H1 (cell line): ENCODE data around the gene MMP8. TPM values are rescaled to one million over a fixed set of nuclear protein-coding genes. Genes with fewer than 3 reads are reported as not detected.

ENCODE experiments used
- ATF2 ChIP-seq: IDR thresholded peaks from 2 replicates; pipeline ENCODE4 v1.6.1; 2012; ENCODE audit warnings: low read length, inconsistent platforms
- ATF3 ChIP-seq: IDR thresholded peaks from 2 replicates; pipeline ENCODE4 v1.6.1; 2011; ENCODE audit warnings: low read depth, mild to moderate bottlenecking, low read length; ENCODE audit not compliant: insufficient read depth
- BACH1 ChIP-seq: IDR thresholded peaks from 2 replicates; pipeline ENCODE4 v1.6.1; 2012; ENCODE audit warnings: low read length, improper control_type of control experiment
- EZH2 ChIP-seq: fragments of 200-600 bp; sonication (generic); IDR thresholded peaks from 2 replicates; pipeline ENCODE4 v1.7.1; 2012; ENCODE audit warnings: low read depth, mild to moderate bottlenecking, moderate library complexity, low read length, inconsistent platforms; ENCODE audit not compliant: severe bottlenecking
- SP1 ChIP-seq: IDR thresholded peaks from 2 replicates; pipeline ENCODE4 v1.6.1; 2011; ENCODE audit warnings: low read depth, low read length
- USF2 ChIP-seq: IDR thresholded peaks from 2 replicates; pipeline ENCODE4 v1.6.1; 2011; ENCODE audit warnings: low read length, improper control_type of control experiment
- polyA plus RNA-seq, 7 experiments: library from polyadenylated mRNA; depleted of rRNA in 3 of 7; stranded (reverse) in 5 of 7; unstranded in 2 of 7; fragments of >200 nt in 5 of 7; fragments of 200-250 nt in 2 of 7; gene quantifications; 1 replicate in 5 of 7; 2 replicates in 1 of 7; 4 replicates in 1 of 7; pipeline versions ENCODE4 v1.2.1 to v1.2.3, GENCODE V29; 2011 to 2013; ENCODE audit warnings: missing spikeins in 2 of 7, mixed read lengths in 2 of 7
- total RNA-seq: library from RNA; stranded (reverse); fragmentation: NEBNext Ultra II Directional; extraction: Animal tissue kit (Norgen Biotek cat#: 25700); gene quantifications from 2 replicates; pipeline ENCODE4 v1.2.1, GENCODE V29; 2021

Gene MMP8
- total and polyA plus RNA-seq, 2 of the 8 experiments (the other 6 are each of a cell fraction or from before 2014, with no cell fraction given) = not detected

GRCh38 chr11:102719620-102720277 is 5.0 kb downstream of the MMP8 start (continued):
- TF ChIP-seq BACH1 (no peak), EZH2 (no peak), ATF2 (no peak), ATF3 (no peak), SP1 (no peak), USF2 (no peak)
